ENCODE results near the gene THRB.

THRB gene

DNA sequence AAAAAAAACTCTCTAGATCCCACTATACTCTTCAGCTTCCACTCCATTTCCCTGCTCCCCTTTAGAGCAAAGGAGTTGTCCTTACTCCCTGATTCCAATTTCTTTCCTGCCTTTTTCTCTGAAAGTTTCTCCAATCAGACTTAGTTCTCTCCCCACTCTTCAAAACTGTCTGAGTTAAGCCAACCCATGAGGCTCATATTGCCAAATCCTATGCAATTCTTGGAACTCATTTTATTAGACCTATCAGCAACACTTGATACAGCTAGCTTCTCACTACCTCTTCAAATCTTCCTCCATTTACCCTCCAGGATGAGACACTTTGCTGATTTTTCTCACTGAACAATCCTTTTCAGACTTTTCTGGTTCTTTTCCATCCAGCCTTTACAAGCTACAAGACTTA lies 233.1 kb downstream of the THRB start:
- Histone ChIP-seq H3K4me3 (ENCODE audit: insufficient read depth, low read depth, low read length) (no peak overlapping the region), H3K4me1 (ENCODE audit: control insufficient read depth, insufficient read depth, low read length) (no peaks in the 10 kb centered on the region), H3K36me3 (ENCODE audit: control insufficient read depth, insufficient read depth, low read length) (no peaks in the 10 kb centered on the region), H3K9me3 (ENCODE audit: control insufficient read depth, low read length) (no peaks in the 10 kb centered on the region), H3K27ac (ENCODE audit: insufficient read depth, low read depth, low read length, poor library complexity, severe bottlenecking) (no peak overlapping the region), H3K27me3 (ENCODE audit: control insufficient read depth, insufficient read depth, low read length, poor library complexity, severe bottlenecking) (no peaks in the 10 kb centered on the region)

DNA sequence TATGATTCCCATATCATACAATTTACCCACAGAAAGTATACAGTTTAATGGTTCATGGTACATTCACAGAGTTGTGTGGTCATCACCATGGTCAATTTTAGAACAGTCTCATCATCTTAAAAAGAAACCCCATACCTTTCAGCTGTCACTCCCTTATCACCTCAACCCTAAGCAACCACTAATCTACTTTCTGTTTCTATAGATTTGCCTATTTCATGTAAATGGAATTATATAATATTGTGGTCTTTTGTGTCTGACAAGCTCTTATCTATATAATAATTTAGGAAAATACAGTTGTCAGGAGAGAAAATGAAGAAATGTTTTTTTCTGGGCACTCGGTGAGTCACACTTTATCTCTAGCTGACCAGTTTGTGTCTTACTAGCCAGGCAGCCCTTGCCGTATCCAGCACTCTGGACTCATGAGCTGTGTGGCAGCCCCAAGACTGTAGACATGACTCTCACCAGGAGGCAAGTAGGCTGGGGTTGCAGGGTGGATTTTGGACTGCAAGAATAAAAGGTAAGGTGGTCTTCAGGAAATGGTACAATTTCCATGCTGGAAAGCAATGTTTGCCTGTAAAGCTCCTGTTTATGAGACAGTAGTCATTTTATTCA lies 234.6 kb downstream of the THRB start:
- Histone ChIP-seq H3K4me3 (ENCODE audit: insufficient read depth, low read depth, low read length) (no peak overlapping the region), H3K27me3 (ENCODE audit: control insufficient read depth, insufficient read depth, low read length, poor library complexity, severe bottlenecking) (no peaks in the 10 kb centered on the region), H3K36me3 (ENCODE audit: control insufficient read depth, insufficient read depth, low read length) (no peaks in the 10 kb centered on the region), H3K27ac (ENCODE audit: insufficient read depth, low read depth, low read length, poor library complexity, severe bottlenecking) (no peak overlapping the region), H3K4me1 (ENCODE audit: control insufficient read depth, insufficient read depth, low read length) (no peaks in the 10 kb centered on the region), H3K9me3 (ENCODE audit: control insufficient read depth, low read length) (no peaks in the 10 kb centered on the region)
- WGBS, 2 experiments: 88 to 90% methylated on average over 2 of the region's 2 CpGs

DNA sequence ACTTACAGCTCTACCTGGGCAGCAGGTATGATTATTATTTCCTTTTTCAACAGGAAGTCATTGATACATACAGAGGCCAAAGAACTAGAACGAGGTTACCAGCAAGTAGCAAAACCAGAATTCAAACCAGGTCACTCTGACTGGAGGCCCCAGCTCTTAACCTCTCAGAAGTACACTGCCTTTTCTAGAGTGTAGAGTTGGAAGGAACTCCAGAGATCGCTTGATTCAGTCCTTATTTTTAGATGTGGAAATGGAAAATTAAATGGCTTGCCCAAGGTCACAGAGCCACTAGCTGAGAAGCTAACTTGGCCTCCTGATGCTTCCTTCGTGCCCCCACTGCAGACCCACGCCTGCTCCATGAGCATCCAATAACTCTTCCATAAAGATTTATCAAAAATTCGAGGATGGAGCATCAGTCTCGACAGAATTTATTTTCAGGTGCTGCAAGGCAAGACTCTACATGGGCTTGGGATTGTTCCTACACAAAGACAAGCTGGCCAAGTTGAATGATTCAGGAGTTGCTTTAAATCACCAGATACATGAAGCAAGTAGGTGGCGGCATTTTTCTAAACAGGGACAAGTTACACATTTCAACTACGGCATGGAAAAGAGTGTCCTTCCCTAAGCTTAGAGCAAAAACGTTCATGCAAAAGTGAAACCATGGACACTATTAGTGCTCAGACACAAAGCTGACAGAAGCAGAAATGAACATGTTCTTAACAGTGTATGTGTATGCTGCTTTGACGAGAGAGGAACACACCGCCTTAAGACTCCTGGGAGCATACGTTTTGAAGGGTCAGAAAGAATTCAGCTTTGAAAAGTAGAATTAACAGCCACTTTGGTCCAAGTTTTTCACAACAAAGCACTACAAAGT lies 235.7 kb downstream of the THRB start:
- 94 to 95% methylated on average over 12 of the region's 12 CpGs for WGBS, 2 experiments
- no peaks in the 10 kb centered on the region for H3K9me3 ChIP-seq (ENCODE audit: control insufficient read depth, low read length)
- H3K27me3 ChIP-seq (ENCODE audit: control insufficient read depth, insufficient read depth, low read length, poor library complexity, severe bottlenecking): no peaks in the 10 kb centered on the region
- H3K4me1 ChIP-seq (ENCODE audit: control insufficient read depth, insufficient read depth, low read length): no peaks in the 10 kb centered on the region
- H3K4me3 ChIP-seq (ENCODE audit: insufficient read depth, low read depth, low read length): no peak overlapping the region
- no peaks in the 10 kb centered on the region for H3K36me3 ChIP-seq (ENCODE audit: control insufficient read depth, insufficient read depth, low read length)
- H3K27ac ChIP-seq (ENCODE audit: insufficient read depth, low read depth, low read length, poor library complexity, severe bottlenecking): no peak overlapping the region

DNA sequence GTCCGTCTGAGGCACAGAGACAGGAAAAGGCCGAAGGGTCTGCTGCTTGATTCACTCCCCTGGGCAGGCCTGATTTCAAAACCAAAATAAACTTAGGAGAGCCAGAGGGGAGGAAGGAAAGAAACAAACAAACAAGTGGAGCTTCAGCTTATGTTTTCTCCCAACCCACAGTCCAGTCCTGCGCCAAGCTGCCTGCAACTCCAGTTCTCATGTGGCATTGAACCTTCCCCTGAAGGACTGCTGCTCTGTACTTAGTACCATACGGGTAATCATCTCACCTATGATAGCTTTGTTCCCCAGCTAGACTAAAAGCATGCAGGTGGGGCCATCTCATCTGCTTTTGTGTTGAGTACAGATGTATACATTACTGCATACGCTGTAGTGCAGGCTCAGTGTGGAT lies 236.4 kb downstream of the THRB start:
- H3K27ac ChIP-seq (ENCODE audit: insufficient read depth, low read depth, low read length, poor library complexity, severe bottlenecking): no peak overlapping the region
- H3K27me3 ChIP-seq (ENCODE audit: control insufficient read depth, insufficient read depth, low read length, poor library complexity, severe bottlenecking): no peaks in the 10 kb centered on the region

DNA sequence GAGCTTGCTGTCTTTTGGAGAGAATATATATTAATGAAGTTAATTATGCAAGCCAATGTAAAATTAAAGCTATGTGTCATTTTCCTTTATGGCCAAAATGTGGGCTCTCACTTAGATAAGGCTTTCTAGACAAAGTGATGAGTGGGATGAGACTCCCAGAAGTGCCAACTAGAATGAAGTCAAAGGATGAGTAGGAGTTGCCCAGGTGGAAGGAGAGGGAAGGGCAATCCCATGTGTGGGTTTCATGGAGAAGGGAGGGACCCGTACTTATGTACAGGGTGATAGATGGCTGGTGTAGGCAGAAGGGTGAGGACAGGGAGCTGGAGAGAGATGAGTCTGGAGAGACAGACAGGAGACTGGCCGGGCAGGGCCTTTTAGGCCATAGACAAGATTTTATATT lies 239.2 kb downstream of the THRB start:
- WGBS, 2 experiments: 83 to 94% methylated on average over 2 of the region's 2 CpGs
- Histone ChIP-seq H3K27me3 (ENCODE audit: control insufficient read depth, insufficient read depth, low read length, poor library complexity, severe bottlenecking) (no peaks in the 10 kb centered on the region), H3K4me3 (ENCODE audit: insufficient read depth, low read depth, low read length) (no peak overlapping the region), H3K9me3 (ENCODE audit: control insufficient read depth, low read length) (no peaks in the 10 kb centered on the region), H3K36me3 (ENCODE audit: control insufficient read depth, insufficient read depth, low read length) (no peaks in the 10 kb centered on the region), H3K27ac (ENCODE audit: insufficient read depth, low read depth, low read length, poor library complexity, severe bottlenecking) (no peak overlapping the region), H3K4me1 (ENCODE audit: control insufficient read depth, insufficient read depth, low read length) (no peaks in the 10 kb centered on the region)

More for the DNA sequence above, 236.4 kb downstream of the THRB start:
- Histone ChIP-seq H3K4me1 (ENCODE audit: control insufficient read depth, insufficient read depth, low read length) (no peaks in the 10 kb centered on the region), H3K4me3 (ENCODE audit: insufficient read depth, low read depth, low read length) (no peak overlapping the region), H3K9me3 (ENCODE audit: control insufficient read depth, low read length) (no peaks in the 10 kb centered on the region), H3K36me3 (ENCODE audit: control insufficient read depth, insufficient read depth, low read length) (no peaks in the 10 kb centered on the region)
- WGBS, 2 experiments: 88 to 95% methylated on average over 5 of the region's 5 CpGs

DNA sequence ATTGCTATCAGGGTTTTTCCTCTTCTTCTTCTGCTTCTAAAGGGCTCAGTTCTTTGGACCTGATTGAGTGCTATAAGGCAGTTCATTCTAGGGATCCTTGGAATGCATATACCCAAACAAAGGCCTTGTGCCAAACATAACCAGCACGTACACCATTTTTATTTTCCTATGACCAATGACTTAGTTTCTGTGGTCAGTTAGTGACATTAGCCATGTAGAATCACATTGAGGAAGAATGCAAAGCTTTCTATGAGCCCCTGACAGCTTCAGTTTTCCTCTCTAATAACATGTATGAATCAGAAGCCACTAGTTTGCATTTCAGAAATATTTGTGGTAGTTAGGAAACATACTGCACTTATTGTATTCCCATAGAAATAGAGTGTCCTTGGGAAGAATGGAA lies 240.0 kb downstream of the THRB start:
- Histone ChIP-seq H3K27ac (ENCODE audit: insufficient read depth, low read depth, low read length, poor library complexity, severe bottlenecking) (no peak overlapping the region), H3K4me1 (ENCODE audit: control insufficient read depth, insufficient read depth, low read length) (no peaks in the 10 kb centered on the region), H3K36me3 (ENCODE audit: control insufficient read depth, insufficient read depth, low read length) (no peaks in the 10 kb centered on the region), H3K27me3 (ENCODE audit: control insufficient read depth, insufficient read depth, low read length, poor library complexity, severe bottlenecking) (no peaks in the 10 kb centered on the region), H3K9me3 (ENCODE audit: control insufficient read depth, low read length) (no peaks in the 10 kb centered on the region), H3K4me3 (ENCODE audit: insufficient read depth, low read depth, low read length) (no peak overlapping the region)
- 100% methylated on average over 1 of the region's 1 CpG; no CpG with 5 or more reads in 1 of the 2 experiments for WGBS, 2 experiments

DNA sequence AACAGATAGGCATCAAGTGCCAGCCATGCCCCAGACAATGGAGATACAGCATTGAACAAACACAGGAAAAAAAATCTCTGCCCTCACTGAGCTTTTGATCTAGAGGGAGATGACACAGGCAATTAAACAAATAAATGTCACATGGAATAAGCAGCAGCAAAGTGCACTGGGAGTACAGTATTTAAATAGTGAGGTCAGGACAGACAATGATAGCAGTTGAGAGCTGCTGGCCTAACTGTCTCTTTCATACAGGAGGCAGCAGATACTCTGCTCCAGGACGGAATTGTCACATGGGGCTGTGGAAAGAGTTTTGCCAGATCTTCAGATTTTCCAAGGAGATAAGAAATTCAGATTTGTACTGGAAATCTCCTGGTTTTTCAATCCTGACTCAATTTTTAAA lies 241.3 kb downstream of the THRB start:
- Histone ChIP-seq H3K27me3 (ENCODE audit: control insufficient read depth, insufficient read depth, low read length, poor library complexity, severe bottlenecking) (no peaks in the 10 kb centered on the region), H3K4me1 (ENCODE audit: control insufficient read depth, insufficient read depth, low read length) (no peaks in the 10 kb centered on the region), H3K4me3 (ENCODE audit: insufficient read depth, low read depth, low read length) (no peak overlapping the region), H3K27ac (ENCODE audit: insufficient read depth, low read depth, low read length, poor library complexity, severe bottlenecking) (no peak overlapping the region), H3K36me3 (ENCODE audit: control insufficient read depth, insufficient read depth, low read length) (no peaks in the 10 kb centered on the region), H3K9me3 (ENCODE audit: control insufficient read depth, low read length) (no peaks in the 10 kb centered on the region)
- WGBS, 2 experiments: 93 to 96% methylated on average over 1 of the region's 1 CpG

DNA sequence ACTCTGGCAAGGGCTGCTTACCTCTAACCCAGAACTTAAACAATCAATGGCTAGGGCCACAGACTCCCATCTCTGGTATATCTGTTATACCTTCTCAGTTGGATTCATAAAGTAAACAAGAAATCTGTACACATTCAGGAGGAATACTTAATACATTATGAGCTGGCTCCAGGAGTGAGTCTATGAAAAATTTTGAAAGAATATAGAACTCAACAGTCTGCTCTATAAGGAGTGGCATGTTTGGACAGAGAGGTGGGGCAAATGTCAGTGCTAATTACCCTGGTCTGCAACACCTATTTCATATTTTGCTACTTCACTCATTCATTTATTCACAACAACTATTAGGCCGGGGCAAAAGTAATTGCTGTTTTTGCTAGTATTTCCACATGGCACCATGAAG lies 245.1 kb downstream of the THRB start:
- no peaks in the 10 kb centered on the region for H3K4me1 ChIP-seq (ENCODE audit: control insufficient read depth, insufficient read depth, low read length)
- H3K36me3 ChIP-seq (ENCODE audit: control insufficient read depth, insufficient read depth, low read length): no peaks in the 10 kb centered on the region
- H3K27me3 ChIP-seq (ENCODE audit: control insufficient read depth, insufficient read depth, low read length, poor library complexity, severe bottlenecking): no peaks in the 10 kb centered on the region
- H3K27ac ChIP-seq (ENCODE audit: insufficient read depth, low read depth, low read length, poor library complexity, severe bottlenecking): no peak overlapping the region
- H3K4me3 ChIP-seq (ENCODE audit: insufficient read depth, low read depth, low read length): no peak overlapping the region
- WGBS, 2 experiments: 88 to 89% methylated on average over 1 of the region's 1 CpG
- no peaks in the 10 kb centered on the region for H3K9me3 ChIP-seq (ENCODE audit: control insufficient read depth, low read length)

DNA sequence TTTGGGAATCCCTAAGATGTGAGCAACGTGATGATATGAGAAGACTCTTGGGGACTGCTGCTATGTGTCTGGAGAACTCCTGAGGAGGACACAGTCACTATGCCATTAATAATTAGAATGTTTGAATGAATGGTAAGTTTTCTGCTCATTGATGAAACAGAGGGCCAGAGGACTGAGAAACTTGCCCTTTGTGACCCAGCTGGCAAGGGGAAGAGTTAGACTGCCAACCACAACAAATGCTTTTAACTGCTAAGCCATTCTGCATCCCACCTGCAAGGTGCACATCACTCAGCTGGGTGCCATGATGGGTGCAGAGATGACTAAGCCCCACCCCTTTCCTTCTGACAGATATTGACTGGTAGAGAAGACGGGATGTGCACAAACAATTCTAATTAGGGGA lies 249.6 kb downstream of the THRB start:
- Histone ChIP-seq H3K9me3 (ENCODE audit: control insufficient read depth, low read length) (no peaks in the 10 kb centered on the region), H3K4me3 (ENCODE audit: insufficient read depth, low read depth, low read length) (no peak overlapping the region), H3K27me3 (ENCODE audit: control insufficient read depth, insufficient read depth, low read length, poor library complexity, severe bottlenecking) (no peaks in the 10 kb centered on the region), H3K27ac (ENCODE audit: insufficient read depth, low read depth, low read length, poor library complexity, severe bottlenecking) (no peak overlapping the region), H3K36me3 (ENCODE audit: control insufficient read depth, insufficient read depth, low read length) (no peaks in the 10 kb centered on the region), H3K4me1 (ENCODE audit: control insufficient read depth, insufficient read depth, low read length) (peaks cover 8% of the 10 kb centered on the region)
- WGBS, 2 experiments: 88 to 97% methylated on average over 1 to 2 of the region's 2 CpGs

DNA sequence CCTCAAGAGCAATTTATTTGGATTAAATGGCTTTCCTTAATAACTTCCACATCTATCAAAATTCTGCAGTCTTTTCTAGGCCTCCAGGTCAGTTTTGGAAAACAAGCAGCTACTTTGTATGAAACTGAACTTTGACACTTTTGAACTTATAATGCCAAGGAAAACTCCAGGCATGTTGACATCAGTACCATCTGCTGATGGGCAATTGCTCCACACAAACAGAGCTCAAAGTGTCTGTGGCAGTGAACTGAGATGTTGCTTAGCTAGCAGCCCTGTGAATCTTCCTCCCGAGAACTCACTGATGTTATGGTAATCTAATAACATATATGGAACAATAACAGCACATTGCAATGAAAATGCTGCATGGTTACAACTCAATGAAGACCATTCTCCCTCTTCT lies 250.2 kb downstream of the THRB start:
- WGBS, 2 experiments: no CpG with 5 or more reads among the region's 1 CpG
- Histone ChIP-seq H3K9me3 (ENCODE audit: control insufficient read depth, low read length) (no peaks in the 10 kb centered on the region), H3K27ac (ENCODE audit: insufficient read depth, low read depth, low read length, poor library complexity, severe bottlenecking) (no peak overlapping the region), H3K4me3 (ENCODE audit: insufficient read depth, low read depth, low read length) (no peak overlapping the region), H3K27me3 (ENCODE audit: control insufficient read depth, insufficient read depth, low read length, poor library complexity, severe bottlenecking) (no peaks in the 10 kb centered on the region), H3K4me1 (ENCODE audit: control insufficient read depth, insufficient read depth, low read length) (peaks cover 8% of the 10 kb centered on the region), H3K36me3 (ENCODE audit: control insufficient read depth, insufficient read depth, low read length) (no peaks in the 10 kb centered on the region)
